Measurements from ENCODE around the gene NOS1. TPM values are rescaled to one million over a fixed set of nuclear protein-coding genes. Genes with fewer than 3 reads are reported as not detected.

The NOS1 gene
- total and polyA plus RNA-seq, 2 experiments from 2014 or later = 0.63 to 3.0 TPM

DNA sequence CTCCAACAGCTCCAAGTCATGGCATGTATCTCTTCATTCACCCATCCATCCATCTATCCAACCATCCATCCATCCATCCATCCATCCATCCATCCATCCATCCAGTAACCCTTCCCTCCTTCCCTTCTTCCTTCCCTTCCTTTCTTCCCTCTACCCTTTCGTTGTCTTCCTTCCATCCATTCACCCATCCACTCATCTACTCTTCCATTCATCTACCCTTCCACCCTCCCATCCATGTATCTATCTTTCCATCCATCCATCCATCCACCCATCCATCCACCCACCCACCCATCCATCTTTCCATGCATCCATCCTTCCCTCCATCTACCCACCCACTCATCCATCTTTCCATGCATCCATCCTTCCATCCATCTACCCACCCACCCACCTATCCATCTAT is 117.9 kb downstream of the NOS1 start (continued):
- TF ChIP-seq JUNB (IDR thresholded peaks at IDR 0.05; ENCODE audit: unreplicated experiment) (no peak), CREB1 (CRISPR knock-in tag; IDR thresholded peaks at IDR 0.05; ENCODE audit: low read depth) (no peak), NANOG (IDR thresholded peaks at IDR 0.05; ENCODE audit: borderline replicate concordance) (no peak)
- TF ChIP-seq, protein P1, sequence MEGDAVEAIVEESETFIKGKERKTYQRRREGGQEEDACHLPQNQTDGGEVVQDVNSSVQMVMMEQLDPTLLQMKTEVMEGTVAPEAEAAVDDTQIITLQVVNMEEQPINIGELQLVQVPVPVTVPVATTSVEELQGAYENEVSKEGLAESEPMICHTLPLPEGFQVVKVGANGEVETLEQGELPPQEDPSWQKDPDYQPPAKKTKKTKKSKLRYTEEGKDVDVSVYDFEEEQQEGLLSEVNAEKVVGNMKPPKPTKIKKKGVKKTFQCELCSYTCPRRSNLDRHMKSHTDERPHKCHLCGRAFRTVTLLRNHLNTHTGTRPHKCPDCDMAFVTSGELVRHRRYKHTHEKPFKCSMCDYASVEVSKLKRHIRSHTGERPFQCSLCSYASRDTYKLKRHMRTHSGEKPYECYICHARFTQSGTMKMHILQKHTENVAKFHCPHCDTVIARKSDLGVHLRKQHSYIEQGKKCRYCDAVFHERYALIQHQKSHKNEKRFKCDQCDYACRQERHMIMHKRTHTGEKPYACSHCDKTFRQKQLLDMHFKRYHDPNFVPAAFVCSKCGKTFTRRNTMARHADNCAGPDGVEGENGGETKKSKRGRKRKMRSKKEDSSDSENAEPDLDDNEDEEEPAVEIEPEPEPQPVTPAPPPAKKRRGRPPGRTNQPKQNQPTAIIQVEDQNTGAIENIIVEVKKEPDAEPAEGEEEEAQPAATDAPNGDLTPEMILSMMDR (conservative IDR thresholded peaks at IDR 0.05; ENCODE audit: low read depth in 2 of 2) = no peak
- TF ChIP-seq, protein P2, sequence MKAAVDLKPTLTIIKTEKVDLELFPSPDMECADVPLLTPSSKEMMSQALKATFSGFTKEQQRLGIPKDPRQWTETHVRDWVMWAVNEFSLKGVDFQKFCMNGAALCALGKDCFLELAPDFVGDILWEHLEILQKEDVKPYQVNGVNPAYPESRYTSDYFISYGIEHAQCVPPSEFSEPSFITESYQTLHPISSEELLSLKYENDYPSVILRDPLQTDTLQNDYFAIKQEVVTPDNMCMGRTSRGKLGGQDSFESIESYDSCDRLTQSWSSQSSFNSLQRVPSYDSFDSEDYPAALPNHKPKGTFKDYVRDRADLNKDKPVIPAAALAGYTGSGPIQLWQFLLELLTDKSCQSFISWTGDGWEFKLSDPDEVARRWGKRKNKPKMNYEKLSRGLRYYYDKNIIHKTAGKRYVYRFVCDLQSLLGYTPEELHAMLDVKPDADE (IDR thresholded peaks at IDR 0.05) = no peak

DNA sequence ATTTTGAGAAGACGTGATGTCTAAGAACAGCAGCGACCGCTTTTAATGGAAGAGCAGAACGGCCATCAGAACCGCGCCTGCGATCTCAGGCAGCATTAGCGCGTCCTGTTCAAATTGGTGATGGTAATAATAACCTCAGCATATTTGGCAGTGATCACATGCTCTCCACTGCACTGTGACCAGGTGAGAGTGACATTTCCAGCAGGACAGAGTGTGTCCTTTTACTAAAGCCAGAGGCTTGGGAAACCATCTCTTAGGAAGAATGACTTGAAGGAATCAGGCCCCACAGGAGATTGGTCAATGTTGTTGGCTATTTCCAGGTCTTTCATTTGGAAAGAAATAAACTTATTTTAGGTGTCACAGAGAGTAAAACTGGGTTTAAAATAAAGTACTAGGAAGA is 119.7 kb downstream of the NOS1 start:
- Histone ChIP-seq H3K36me3 (ENCODE audit: insufficient read depth) (no peaks in the 10 kb centered on the region), H3K9me2 (ENCODE audit: insufficient read depth) (no peaks in the 10 kb centered on the region), H3K4me1 (ENCODE audit: insufficient read depth) (peaks cover 4% of the 10 kb centered on the region), H3K79me2 (replicated peaks; ENCODE audit: insufficient read depth) (no peaks in the 10 kb centered on the region), H3F3A (replicated peaks; ENCODE audit: low read depth) (no peaks in the 10 kb centered on the region), H2AFZ (no peak overlapping the region), H3K4me3 (no peak overlapping the region), H3K27ac (ENCODE audit: low read depth) (no peak overlapping the region), H3K4me2 (no peak overlapping the region), H4K20me1 (replicated peaks; ENCODE audit: insufficient read depth) (no peaks in the 10 kb centered on the region), H3K27me3 (ENCODE audit: insufficient read depth) (no peaks in the 10 kb centered on the region; the same call in 1 of the 2 replicates)
- Mint-ChIP-seq H3K4me3 (no peak overlapping the region), H3K9me3 (no peaks in the 10 kb centered on the region), H3K27me3 (ENCODE audit: insufficient read depth, low read depth, poor library complexity) (no peaks in the 10 kb centered on the region), H3K27ac (no peak overlapping the region), H3K4me1 (peaks cover 2% of the 10 kb centered on the region; the same call in 2 of the 3 replicates), H3K36me3 (ENCODE audit: low read depth) (no peaks in the 10 kb centered on the region)
- DNase-seq (ENCODE audit: low spot score) = no peak
- ATAC-seq = no peak
- TF ChIP-seq POLR2AphosphoS5 (IDR thresholded peaks at IDR 0.05; ENCODE audit: low read depth) (no peak), ZNF114 (CRISPR knock-in tag; IDR thresholded peaks at IDR 0.05) (no peak), EZH2phosphoT487 (IDR thresholded peaks at IDR 0.05; ENCODE audit: unreplicated experiment) (no peak), CREB1 (CRISPR knock-in tag; IDR thresholded peaks at IDR 0.05; ENCODE audit: low read depth) (no peak), ZNF331 (CRISPR knock-in tag; IDR thresholded peaks at IDR 0.05; ENCODE audit: low read depth) (no peak), STAT1 (IDR thresholded peaks at IDR 0.05; ENCODE audit: unreplicated experiment) (no peak)
- TF ChIP-seq, protein P2 (IDR thresholded peaks at IDR 0.05) = no peak
- TF ChIP-seq, protein P3, sequence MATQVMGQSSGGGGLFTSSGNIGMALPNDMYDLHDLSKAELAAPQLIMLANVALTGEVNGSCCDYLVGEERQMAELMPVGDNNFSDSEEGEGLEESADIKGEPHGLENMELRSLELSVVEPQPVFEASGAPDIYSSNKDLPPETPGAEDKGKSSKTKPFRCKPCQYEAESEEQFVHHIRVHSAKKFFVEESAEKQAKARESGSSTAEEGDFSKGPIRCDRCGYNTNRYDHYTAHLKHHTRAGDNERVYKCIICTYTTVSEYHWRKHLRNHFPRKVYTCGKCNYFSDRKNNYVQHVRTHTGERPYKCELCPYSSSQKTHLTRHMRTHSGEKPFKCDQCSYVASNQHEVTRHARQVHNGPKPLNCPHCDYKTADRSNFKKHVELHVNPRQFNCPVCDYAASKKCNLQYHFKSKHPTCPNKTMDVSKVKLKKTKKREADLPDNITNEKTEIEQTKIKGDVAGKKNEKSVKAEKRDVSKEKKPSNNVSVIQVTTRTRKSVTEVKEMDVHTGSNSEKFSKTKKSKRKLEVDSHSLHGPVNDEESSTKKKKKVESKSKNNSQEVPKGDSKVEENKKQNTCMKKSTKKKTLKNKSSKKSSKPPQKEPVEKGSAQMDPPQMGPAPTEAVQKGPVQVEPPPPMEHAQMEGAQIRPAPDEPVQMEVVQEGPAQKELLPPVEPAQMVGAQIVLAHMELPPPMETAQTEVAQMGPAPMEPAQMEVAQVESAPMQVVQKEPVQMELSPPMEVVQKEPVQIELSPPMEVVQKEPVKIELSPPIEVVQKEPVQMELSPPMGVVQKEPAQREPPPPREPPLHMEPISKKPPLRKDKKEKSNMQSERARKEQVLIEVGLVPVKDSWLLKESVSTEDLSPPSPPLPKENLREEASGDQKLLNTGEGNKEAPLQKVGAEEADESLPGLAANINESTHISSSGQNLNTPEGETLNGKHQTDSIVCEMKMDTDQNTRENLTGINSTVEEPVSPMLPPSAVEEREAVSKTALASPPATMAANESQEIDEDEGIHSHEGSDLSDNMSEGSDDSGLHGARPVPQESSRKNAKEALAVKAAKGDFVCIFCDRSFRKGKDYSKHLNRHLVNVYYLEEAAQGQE (IDR thresholded peaks at IDR 0.05; ENCODE audit: unreplicated experiment) = no peak
- TF ChIP-seq, protein P4, sequence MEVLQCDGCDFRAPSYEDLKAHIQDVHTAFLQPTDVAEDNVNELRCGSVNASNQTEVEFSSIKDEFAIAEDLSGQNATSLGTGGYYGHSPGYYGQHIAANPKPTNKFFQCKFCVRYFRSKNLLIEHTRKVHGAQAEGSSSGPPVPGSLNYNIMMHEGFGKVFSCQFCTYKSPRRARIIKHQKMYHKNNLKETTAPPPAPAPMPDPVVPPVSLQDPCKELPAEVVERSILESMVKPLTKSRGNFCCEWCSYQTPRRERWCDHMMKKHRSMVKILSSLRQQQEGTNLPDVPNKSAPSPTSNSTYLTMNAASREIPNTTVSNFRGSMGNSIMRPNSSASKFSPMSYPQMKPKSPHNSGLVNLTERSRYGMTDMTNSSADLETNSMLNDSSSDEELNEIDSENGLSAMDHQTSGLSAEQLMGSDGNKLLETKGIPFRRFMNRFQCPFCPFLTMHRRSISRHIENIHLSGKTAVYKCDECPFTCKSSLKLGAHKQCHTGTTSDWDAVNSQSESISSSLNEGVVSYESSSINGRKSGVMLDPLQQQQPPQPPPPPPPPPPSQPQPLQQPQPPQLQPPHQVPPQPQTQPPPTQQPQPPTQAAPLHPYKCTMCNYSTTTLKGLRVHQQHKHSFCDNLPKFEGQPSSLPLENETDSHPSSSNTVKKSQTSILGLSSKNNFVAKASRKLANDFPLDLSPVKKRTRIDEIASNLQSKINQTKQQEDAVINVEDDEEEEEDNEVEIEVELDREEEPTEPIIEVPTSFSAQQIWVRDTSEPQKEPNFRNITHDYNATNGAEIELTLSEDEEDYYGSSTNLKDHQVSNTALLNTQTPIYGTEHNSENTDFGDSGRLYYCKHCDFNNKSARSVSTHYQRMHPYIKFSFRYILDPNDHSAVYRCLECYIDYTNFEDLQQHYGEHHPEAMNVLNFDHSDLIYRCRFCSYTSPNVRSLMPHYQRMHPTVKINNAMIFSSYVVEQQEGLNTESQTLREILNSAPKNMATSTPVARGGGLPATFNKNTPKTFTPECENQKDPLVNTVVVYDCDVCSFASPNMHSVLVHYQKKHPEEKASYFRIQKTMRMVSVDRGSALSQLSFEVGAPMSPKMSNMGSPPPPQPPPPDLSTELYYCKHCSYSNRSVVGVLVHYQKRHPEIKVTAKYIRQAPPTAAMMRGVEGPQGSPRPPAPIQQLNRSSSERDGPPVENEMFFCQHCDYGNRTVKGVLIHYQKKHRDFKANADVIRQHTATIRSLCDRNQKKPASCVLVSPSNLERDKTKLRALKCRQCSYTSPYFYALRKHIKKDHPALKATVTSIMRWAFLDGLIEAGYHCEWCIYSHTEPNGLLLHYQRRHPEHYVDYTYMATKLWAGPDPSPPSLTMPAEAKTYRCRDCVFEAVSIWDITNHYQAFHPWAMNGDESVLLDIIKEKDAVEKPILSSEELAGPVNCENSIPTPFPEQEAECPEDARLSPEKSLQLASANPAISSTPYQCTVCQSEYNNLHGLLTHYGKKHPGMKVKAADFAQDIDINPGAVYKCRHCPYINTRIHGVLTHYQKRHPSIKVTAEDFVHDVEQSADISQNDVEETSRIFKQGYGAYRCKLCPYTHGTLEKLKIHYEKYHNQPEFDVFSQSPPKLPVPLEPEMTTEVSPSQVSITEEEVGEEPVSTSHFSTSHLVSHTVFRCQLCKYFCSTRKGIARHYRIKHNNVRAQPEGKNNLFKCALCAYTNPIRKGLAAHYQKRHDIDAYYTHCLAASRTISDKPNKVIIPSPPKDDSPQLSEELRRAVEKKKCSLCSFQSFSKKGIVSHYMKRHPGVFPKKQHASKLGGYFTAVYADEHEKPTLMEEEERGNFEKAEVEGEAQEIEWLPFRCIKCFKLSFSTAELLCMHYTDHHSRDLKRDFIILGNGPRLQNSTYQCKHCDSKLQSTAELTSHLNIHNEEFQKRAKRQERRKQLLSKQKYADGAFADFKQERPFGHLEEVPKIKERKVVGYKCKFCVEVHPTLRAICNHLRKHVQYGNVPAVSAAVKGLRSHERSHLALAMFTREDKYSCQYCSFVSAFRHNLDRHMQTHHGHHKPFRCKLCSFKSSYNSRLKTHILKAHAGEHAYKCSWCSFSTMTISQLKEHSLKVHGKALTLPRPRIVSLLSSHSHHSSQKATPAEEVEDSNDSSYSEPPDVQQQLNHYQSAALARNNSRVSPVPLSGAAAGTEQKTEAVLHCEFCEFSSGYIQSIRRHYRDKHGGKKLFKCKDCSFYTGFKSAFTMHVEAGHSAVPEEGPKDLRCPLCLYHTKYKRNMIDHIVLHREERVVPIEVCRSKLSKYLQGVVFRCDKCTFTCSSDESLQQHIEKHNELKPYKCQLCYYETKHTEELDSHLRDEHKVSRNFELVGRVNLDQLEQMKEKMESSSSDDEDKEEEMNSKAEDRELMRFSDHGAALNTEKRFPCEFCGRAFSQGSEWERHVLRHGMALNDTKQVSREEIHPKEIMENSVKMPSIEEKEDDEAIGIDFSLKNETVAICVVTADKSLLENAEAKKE (CRISPR knock-in tag; IDR thresholded peaks at IDR 0.05) = no peak
